ENCODE data around the gene POLR3E. TPM values are rescaled to one million over a fixed set of nuclear protein-coding genes. Genes with fewer than 3 reads are reported as not detected.

POLR3E gene
- total RNA-seq, 1 experiment from 2014 or later: 103 TPM

DNA sequence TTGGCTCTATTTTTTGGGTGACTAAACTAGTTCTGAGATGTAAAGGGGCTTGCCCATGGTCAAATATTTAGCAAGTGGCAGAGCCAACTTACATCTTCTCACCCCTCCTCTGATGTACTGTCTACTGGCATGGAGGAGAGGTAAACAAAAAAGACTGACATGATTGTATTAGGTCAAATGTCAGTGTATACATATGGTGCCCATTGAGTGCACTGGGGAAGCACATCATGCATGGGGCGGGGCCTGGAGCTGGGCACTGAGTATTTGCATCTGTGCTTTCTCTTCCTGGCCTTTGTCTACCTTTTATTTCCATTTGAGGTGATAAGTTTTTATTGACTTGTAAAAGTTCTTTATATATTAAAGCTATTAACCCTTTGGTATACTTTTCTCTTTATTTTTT, 22.3 kb upstream of the POLR3E start:
- Histone ChIP-seq H2BK120ac (ENCODE audit: low read depth, low read length, poor library complexity, severe bottlenecking) (no peak overlapping the region), H2BK20ac (ENCODE audit: low read depth, low read length, poor library complexity, severe bottlenecking) (no peak overlapping the region), H3K9me3 (ENCODE audit: control insufficient read depth, low read depth, low read length) (no peaks in the 10 kb centered on the region), H4K20me1 (ENCODE audit: control insufficient read depth, insufficient read depth, insufficient read length) (no peaks in the 10 kb centered on the region), H3K27ac (ENCODE audit: insufficient read length, low read depth, low read length) (no peak overlapping the region), H3K9ac (ENCODE audit: extremely low read depth, insufficient read length, low read length) (no peak overlapping the region), H2AFZ (ENCODE audit: low read length) (no peak overlapping the region), H3K4me1 (ENCODE audit: insufficient read depth, low read length) (no peaks in the 10 kb centered on the region), H3K23ac (ENCODE audit: insufficient read length, low read depth, low read length) (no peak overlapping the region), H3K4me2 (ENCODE audit: insufficient read depth, insufficient read length, low read length) (no peak overlapping the region), H2BK12ac (ENCODE audit: insufficient read length, low read depth, low read length) (no peak overlapping the region), H4K8ac (replicated peaks; ENCODE audit: insufficient read length, low read depth, low read length) (no peak overlapping the region), H3K56ac (ENCODE audit: insufficient read length, low read depth, low read length) (no peak overlapping the region), H2BK15ac (ENCODE audit: low read depth, low read length) (no peak overlapping the region), H4K5ac (ENCODE audit: insufficient read length, low read depth, low read length) (no peak overlapping the region), H3K23me2 (ENCODE audit: insufficient read length, low read depth, low read length, poor library complexity, severe bottlenecking) (no peaks in the 10 kb centered on the region), H3K79me2 (ENCODE audit: insufficient read depth, low read length) (no peaks in the 10 kb centered on the region), H3K4ac (ENCODE audit: low read depth, low read length) (no peak overlapping the region), H2BK5ac (ENCODE audit: insufficient read length, low read length) (no peak overlapping the region), H3K14ac (ENCODE audit: insufficient read depth, low read length) (no peak overlapping the region), H3T11ph (ENCODE audit: low read length) (no peak overlapping the region), H4K91ac (ENCODE audit: insufficient read length, low read depth, low read length) (no peak overlapping the region), H2AK5ac (ENCODE audit: insufficient read length, low read length) (no peak overlapping the region), H3K79me1 (ENCODE audit: insufficient read depth, low read depth, low read length, poor library complexity, severe bottlenecking) (no peaks in the 10 kb centered on the region), H3K18ac (ENCODE audit: insufficient read length, low read depth, low read length) (no peak overlapping the region), H3K27me3 (ENCODE audit: insufficient read depth, low read length) (no peaks in the 10 kb centered on the region)
- Mint-ChIP-seq H3K27me3 (ENCODE audit: low read depth) (no peaks in the 10 kb centered on the region), H3K4me3 (no peak overlapping the region), H3K36me3 (ENCODE audit: insufficient read depth in 1 of 3, low read depth in 3 of 3) (peaks cover 2 to 29% (median 21%) of the 10 kb centered on the region in 3 experiments; a peak in 6 of 7 replicates), H3K4me1 (peaks cover 3 to 7% of the 10 kb centered on the region in 2 experiments), H3K9me3 (no peaks in the 10 kb centered on the region), H3K27ac (no peak overlapping the region)
- TF ChIP-seq, protein P1, sequence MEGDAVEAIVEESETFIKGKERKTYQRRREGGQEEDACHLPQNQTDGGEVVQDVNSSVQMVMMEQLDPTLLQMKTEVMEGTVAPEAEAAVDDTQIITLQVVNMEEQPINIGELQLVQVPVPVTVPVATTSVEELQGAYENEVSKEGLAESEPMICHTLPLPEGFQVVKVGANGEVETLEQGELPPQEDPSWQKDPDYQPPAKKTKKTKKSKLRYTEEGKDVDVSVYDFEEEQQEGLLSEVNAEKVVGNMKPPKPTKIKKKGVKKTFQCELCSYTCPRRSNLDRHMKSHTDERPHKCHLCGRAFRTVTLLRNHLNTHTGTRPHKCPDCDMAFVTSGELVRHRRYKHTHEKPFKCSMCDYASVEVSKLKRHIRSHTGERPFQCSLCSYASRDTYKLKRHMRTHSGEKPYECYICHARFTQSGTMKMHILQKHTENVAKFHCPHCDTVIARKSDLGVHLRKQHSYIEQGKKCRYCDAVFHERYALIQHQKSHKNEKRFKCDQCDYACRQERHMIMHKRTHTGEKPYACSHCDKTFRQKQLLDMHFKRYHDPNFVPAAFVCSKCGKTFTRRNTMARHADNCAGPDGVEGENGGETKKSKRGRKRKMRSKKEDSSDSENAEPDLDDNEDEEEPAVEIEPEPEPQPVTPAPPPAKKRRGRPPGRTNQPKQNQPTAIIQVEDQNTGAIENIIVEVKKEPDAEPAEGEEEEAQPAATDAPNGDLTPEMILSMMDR (conservative IDR thresholded peaks at IDR 0.05): no peak
- no CpG with 5 or more reads among the region's 1 CpG for WGBS (ENCODE audit: extremely low coverage, insufficient read length, low lambda C conversion rate)
- no peak for DNase-seq
